Stimulated activated CD8-positive, alpha-beta memory T cell treated with anti-CD3 and anti-CD28 coated beads, Interleukin-4, amount 100 ng/mL, for 4 hours (primary cell): ENCODE measurements around the gene BBOF1.
"Not testable (repeated sequence)": the region's sequence is repeated elsewhere in the genome, so short reads cannot be mapped to it uniquely, and the experiment has no call there.

ENCODE experiments used
- DNase-seq, 2 donors: peaks; one replicate each; pipeline ENCODE4 v3.0.0-alpha.2; 2020; ENCODE audit warnings: low read depth in 2 of 2, low spot score in 1 of 2

Gene BBOF1

DNA sequence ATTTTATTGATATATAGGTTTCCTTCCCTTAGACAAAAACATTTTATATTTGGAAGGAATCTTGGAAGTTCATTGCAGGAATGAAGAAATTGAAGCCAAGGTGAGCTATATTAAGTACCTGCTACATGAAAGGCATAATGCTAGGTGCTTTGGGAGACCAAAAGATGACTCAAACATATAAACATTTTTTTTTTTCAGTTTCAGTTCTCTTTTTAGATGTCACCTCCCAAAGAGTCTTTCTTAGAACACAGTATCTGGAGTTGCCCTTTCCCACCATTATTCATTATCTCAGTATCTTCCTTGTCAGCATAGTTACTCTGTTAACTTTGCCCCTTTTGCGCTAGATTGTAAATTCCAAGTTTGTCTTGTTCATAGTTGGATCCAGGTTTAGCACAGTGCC lies 66.7 kb downstream of the BBOF1 start:
- DNase-seq, result no peak

DNA sequence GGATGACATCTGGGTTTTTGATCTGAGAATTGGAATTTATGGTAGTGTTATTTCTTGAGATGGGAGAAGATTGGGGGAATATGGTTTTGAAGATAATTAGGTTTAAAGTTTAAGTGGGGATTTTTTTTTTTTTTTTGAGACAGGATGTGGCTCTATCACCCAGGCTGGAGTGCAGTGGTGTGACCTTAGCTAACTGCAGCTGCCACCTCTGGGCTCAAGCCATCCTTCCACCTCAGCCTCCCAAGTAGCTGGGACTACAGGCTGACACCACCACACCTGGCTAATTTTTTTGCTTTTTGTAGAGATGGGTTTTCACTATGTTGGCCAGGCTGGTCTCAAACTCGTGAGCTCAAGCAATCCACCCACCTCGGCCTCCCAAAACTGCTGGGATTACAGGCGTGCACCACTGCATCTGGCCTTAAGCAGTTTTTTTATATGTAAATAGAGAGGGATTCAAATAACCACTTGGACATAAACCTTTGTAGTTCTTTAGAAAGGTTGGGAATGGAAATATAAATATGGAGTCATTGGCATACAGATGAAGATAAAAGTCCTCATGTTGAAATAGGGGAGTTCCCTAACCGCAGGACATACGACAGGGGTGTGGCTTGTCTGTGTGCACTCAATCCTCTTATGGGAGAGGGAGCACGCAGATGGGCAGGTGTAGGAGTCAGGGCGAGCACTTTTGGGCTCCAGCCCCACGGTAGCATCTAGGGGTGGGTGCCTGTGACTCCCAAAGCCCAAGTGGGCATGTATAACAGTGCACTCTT lies 70.3 kb downstream of the BBOF1 start:
- DNase-seq, result no peak

DNA sequence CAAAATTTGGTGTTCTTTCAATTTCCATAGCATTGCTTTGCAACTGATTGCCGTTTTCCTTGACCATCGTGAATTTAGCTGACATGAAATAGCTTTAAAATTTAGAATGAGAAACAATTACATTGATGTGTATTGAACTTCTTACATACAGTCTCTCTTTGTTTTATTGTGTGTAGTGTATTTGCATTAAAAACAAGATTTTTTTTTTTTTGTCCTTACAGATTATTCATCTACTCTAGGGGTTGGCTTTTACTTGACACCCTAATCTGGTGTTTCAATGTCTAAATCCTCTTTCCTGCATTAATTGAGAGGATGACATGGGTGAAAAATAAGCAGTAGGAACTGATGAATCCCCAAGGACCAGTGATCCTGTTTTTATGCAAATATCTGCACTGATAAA lies 86.2 kb downstream of the BBOF1 start:
- DNase-seq, result no peak

DNA sequence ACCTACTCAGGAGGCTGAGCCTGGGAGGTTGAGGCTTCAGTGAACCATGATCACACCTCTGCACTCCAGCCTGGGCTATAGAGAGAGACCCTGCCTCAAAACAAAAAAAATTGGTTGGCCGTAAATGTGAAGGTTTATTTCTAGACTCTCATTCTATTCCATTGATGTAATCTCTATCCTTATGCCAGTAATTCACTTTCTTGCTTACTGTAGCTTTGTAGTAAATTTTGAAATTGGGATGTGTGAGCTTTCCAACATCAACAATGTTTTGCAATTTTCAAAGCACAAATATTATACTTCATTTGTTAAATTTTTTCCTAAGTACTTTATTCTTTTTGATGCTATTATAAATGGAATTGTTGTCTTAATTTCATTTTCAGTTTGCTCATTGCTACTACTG lies 90.2 kb downstream of the BBOF1 start:
- DNase-seq, result no peak

DNA sequence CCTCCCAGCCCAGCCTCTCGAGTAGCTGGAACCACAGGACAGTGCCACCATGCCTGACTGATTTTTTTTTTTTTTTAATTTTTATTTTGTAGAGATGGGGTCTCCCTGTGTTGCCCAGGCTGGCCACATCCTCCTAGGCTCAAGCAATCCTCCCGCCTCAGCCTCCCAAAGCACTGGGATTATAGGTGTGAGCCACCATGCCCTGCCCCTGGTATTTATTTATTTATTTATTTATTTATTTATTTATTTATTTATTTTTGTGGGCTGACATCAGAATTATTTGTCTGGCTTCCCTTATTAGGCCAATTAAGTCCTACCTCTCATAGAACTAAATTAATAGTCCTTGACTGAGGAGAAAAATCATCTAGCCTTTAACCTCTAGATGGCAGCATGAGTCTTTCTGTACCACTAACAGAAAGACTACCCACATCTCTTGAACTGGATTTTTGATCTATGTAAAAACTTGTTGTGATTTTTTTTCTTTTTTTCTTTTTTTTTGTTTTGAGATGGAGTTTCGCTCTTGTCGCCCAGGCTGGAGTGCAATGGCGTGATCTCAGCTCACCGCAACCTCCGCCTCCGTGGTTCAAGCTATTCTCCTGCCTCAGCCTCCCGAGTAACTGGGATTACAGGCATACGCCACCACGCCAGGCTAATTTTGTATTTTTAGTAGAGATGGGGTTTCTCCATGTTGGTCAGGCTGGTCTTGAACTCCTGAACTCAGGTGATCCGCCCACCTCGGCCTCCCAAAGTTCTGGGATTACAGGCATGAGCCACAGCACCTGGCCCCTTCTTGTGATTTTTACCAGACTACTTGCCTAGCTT lies 92.5 kb downstream of the BBOF1 start:
- not testable (repeated sequence) for DNase-seq
